Astrocyte of the cerebellum (primary cell): ENCODE data around the gene SOX15.

Experiments
- DNase-seq: peaks from one replicate; pipeline ENCODE4 v3.0.0-alpha.2; 2011; ENCODE audit warnings: low read depth
- H3K4me3 ChIP-seq: 2 replicates; pipeline ENCODE4 v1.5.1; 2011; ENCODE audit warnings: mild to moderate bottlenecking, low read depth, low read length, moderate library complexity
- in situ Hi-C: cut with HindIII; loops from 2 replicates; pipeline ENCODE4 v1.10.0; 2017; ENCODE audit warnings: low sequenced_read_pairs
- TF ChIP-seq, protein P1 (sequence below): IDR thresholded peaks from 2 replicates; pipeline ENCODE4 v1.5.1; 2012; ENCODE audit warnings: low read length, low read depth, moderate library complexity, mild to moderate bottlenecking; ENCODE audit errors: missing control alignments

SOX15 gene

DNA sequence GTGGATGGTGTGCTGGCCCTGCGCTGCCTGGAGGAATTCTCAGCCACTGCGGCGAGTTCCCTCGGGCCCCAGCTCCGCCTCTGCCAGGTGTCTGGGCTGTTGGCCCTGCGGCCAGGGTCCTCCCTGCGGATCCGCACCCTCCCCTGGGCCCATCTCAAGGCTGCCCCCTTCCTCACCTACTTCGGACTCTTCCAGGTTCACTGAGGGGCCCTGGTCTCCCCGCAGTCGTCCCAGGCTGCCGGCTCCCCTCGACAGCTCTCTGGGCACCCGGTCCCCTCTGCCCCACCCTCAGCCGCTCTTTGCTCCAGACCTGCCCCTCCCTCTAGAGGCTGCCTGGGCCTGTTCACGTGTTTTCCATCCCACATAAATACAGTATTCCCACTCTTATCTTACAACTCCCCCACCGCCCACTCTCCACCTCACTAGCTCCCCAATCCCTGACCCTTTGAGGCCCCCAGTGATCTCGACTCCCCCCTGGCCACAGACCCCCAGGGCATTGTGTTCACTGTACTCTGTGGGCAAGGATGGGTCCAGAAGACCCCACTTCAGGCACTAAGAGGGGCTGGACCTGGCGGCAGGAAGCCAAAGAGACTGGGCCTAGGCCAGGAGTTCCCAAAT, 32.6 kb downstream of the SOX15 start:
- TF ChIP-seq, protein P1, sequence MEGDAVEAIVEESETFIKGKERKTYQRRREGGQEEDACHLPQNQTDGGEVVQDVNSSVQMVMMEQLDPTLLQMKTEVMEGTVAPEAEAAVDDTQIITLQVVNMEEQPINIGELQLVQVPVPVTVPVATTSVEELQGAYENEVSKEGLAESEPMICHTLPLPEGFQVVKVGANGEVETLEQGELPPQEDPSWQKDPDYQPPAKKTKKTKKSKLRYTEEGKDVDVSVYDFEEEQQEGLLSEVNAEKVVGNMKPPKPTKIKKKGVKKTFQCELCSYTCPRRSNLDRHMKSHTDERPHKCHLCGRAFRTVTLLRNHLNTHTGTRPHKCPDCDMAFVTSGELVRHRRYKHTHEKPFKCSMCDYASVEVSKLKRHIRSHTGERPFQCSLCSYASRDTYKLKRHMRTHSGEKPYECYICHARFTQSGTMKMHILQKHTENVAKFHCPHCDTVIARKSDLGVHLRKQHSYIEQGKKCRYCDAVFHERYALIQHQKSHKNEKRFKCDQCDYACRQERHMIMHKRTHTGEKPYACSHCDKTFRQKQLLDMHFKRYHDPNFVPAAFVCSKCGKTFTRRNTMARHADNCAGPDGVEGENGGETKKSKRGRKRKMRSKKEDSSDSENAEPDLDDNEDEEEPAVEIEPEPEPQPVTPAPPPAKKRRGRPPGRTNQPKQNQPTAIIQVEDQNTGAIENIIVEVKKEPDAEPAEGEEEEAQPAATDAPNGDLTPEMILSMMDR: no peak
- in situ Hi-C loops: no loop called here
- H3K4me3 ChIP-seq: no peak overlapping the region
- DNase-seq: no peak

DNA sequence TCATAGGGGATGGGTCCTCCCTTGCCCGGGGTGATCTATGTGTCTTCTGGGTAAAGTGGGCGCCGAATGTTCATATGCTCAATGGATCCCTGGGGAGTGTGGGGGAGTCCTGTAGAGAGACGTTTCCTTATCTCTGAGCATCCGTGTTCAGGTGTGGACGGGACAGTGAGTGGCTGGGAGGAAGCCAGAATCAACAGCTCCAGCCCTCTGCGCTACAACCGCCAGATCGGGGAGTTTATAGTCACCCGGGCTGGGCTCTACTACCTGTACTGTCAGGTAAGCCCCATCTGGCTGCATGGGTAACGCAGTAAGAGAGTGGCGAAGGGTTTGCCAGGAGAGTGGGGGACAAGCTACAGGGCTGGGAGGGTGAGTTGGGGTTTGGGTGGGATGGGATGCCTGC, 33.3 kb downstream of the SOX15 start:
- H3K4me3 ChIP-seq: no peak overlapping the region
- in situ Hi-C loops: no loop called here
- DNase-seq: no peak
- TF ChIP-seq, protein P1: no peak

DNA sequence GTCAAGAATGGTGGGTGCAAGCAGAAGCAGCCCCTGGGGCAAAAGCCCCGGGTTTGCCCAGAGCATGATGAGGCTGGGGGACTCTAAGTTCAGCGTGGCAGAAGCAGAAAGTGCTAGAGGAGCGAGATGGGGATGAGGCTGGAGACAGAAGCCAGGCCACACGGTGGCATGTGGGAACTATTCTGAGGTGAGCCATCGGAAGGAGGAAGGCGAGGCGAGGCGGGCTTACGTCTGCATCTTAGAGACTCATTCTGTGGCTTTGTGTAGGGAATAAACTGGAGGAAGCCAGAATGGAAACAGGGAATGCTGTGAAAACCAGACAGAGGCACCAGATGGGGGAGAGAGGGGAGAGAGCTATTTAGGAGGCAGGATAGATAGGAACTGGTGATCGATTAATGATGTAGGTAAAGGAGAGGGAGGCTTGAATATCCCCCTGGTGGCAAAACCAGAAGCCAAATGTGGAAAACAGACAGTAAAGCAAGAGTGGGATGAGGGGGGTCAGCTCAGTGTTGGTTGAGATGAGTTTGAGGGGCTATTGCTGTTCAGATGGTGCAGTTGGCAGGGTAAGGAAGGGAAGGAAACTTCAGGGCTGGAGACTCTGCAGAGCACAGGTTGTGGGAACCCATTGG, 34.5 kb downstream of the SOX15 start:
- in situ Hi-C loops: no loop called here
- no peak overlapping the region for H3K4me3 ChIP-seq
- TF ChIP-seq, protein P1: no peak
- no peak for DNase-seq

DNA sequence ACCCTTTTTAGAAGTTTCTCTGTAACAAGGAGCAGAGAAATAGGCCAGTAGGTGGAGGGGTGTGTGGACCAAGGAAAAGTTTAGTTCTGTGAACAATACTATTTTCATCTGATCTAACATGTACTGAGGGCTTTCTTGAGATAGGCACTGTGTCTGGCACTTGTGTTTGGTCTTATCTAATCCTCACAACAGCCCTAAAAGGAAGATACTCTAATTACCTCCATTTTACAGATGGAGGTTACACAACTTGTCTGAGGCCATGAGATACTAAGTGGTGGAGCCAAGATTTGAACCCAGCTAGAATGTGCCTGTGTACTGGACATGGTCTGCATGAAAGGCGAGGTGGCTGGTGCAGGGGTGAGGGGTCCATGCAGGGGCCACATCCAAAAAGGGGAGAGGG, 36.5 kb downstream of the SOX15 start:
- no peak for DNase-seq
- TF ChIP-seq, protein P1: no peak
- in situ Hi-C loops: no loop called here
- no peak overlapping the region for H3K4me3 ChIP-seq

DNA sequence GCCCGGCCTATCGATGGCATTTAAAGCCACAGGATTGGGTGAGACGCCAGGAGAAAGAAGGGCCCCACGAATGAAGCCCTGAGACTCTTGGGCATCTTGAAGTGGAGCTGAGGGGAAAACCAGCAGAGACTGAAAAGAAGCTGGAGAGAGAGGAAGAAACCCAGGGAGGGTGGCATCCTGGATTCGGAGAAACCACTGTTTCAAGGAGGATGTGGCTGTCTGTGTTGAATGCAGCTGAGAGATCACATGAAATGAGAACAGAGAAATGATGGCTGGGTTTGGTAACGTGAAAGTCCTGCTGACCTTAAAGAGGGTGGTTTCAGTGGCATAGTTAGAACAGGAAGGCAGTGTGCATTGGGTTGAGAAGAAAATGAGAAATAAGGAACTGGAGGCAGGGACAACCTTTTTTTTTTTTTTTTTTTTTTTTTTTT, 37.3 kb downstream of the SOX15 start:
- in situ Hi-C loops: no loop called here
- TF ChIP-seq, protein P1: no peak
- no peak for DNase-seq
- H3K4me3 ChIP-seq: no peak overlapping the region

DNA sequence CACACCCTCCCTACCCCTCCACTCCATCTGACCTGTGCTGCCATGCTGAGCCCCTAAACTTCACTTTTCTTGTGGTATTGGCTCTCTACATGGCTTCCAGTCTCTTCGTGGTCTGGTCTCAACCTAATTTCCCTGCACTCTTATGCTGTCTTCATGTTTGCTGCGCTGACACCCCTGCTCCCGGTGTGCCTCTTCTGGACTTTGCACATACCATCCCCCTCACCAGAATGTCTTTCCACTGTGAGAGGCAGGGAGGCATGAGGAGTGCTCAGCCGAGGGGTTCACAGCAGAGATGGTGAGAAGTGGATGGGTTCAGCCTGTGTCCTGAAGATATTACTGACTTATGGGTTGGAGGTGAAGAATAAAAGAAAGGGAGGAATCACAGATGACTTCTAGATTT, 38.5 kb downstream of the SOX15 start:
- in situ Hi-C loops: no loop called here
- no peak for DNase-seq
- TF ChIP-seq, protein P1: no peak
- no peak overlapping the region for H3K4me3 ChIP-seq

DNA sequence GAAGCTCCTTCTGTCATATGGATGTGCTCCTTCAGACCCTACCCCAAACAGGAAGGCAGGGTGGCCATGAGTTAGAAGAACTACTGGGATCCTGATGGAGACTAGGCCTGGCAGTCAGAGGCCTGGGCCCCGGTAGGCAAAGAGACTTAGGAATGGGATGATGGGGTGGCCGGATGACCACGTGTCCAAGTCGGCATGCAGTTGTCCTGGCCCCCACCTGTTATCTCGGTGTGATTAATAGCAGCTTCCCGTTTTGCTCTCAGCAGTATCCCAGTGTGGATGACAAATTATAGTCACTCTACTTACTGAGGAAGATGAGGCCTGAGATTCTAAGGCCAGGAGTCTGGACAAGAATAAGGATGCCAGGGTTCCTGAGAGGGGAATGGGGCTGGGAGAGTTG, 39.5 kb downstream of the SOX15 start:
- H3K4me3 ChIP-seq: no peak overlapping the region
- in situ Hi-C loops: no loop called here
- DNase-seq: no peak
- TF ChIP-seq, protein P1: no peak
